Measurements from ENCODE around the gene PHOX2B. TPM values are rescaled to one million over a fixed set of nuclear protein-coding genes. Genes with fewer than 3 reads are reported as not detected.

The PHOX2B gene
- total and polyA plus RNA-seq, 2 of the 13 experiments (the other 11 are each of a cell fraction or from before 2014, with no cell fraction given), result not detected

DNA sequence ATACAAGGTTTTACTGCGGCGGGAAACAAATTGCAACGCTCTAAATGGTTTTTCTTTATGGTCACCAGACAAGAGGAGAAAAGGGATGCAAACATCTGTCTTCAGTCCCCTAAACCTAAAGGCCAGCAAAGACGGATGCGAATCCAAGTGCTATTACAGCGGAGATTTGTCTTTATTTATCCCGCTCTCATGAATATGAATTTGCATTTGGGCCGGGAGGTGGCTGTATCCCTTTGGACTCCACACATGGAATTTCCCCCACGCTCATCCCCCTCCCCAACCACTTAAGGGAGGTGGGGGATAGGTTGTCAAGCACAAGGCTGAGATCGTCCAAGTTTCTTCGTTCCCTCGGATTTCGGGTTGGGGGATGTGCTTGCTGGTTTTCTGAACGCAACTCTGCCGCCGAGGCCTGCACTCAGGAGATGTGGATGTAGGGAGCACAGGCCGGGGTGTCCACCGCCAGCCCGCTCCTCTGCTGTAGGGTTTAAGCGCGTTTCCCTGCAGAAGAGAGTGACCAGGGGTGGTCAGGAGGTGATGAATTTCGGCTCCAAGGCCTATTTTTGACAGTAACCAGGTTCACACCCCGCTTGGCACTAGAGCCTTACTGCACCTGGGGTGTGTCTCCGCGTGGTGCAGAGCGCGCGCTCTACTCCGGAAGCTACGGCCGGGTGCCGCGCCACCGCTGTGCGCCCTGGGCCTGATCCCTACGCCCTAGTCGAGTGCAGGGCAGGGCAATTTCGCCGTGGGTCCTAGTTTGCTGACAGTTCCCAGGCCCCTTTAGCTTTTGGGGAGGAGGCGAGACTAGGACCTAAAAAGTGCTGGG lies 2.3 kb upstream of the PHOX2B start:
- Histone ChIP-seq H4K20me1 (ENCODE audit: insufficient read depth, low read length) (no peaks in the 10 kb centered on the region), H3K27ac (ENCODE audit: extremely low read length, insufficient read depth, low read length) (no peak overlapping the region), H3K36me3 (replicated peaks in 1 of 2; ENCODE audit: control insufficient read depth in 1 of 2, insufficient read depth in 2 of 2, low read length in 2 of 2) (no peaks in the 10 kb centered on the region), H3K79me2 (ENCODE audit: insufficient read depth, low read length) (no peaks in the 10 kb centered on the region), H3K4me2 (ENCODE audit: low read depth, low read length) (no peak overlapping the region), H3K4me3 (replicated peaks in 1 of 3; ENCODE audit: insufficient read depth in 1 of 3, low read depth in 2 of 3, low read length in 3 of 3) (no peak overlapping the region), H3K9me3 (ENCODE audit: low read length) (no peaks in the 10 kb centered on the region), H3K9ac (ENCODE audit: insufficient read depth, low read depth, low read length) (no peak overlapping the region), H3K27me3 (ENCODE audit: control insufficient read depth in 1 of 2, insufficient read depth in 2 of 2, low read length in 2 of 2) (peaks cover 1 to 48% of the 10 kb centered on the region in 2 experiments; a peak in 4 of 5 replicates), H2AFZ (ENCODE audit: low read length) (no peak overlapping the region), H3K4me1 (ENCODE audit: insufficient read depth, low read length) (no peaks in the 10 kb centered on the region)
- in situ Hi-C loops (cut with HindIII; ENCODE audit: extremely low pct_ligation_motif_present, low pct_unique_long_range_greater_than_20kb) (no loop called here), intact Hi-C loops (cut with micrococcal nuclease; ENCODE audit: unreplicated experiment) (loop anchor here (1.0 kb wide), 1 partner anchor 58 kb away; no protein-coding TSS in a partner anchor)
- TF ChIP-seq ZNF235 (CRISPR knock-in tag; IDR thresholded peaks at IDR 0.05; ENCODE audit: borderline replicate concordance) (no peak), CC2D1A (CRISPR knock-in tag; IDR thresholded peaks at IDR 0.05) (no peak), AHR (CRISPR knock-in tag; IDR thresholded peaks at IDR 0.05) (no peak), RFX3 (CRISPR knock-in tag; IDR thresholded peaks at IDR 0.05) (no peak), SRF (IDR thresholded peaks at IDR 0.05; ENCODE audit: low read depth, low read length) (no peak), MED8 (CRISPR knock-in tag; IDR thresholded peaks at IDR 0.05; ENCODE audit: insufficient replicate concordance) (no peak), ZNF567 (CRISPR knock-in tag; IDR thresholded peaks at IDR 0.05; ENCODE audit: borderline replicate concordance) (no peak), ZNF33B (CRISPR knock-in tag; IDR thresholded peaks at IDR 0.05) (no peak), PHF21A (CRISPR knock-in tag; IDR thresholded peaks at IDR 0.05) (no peak), SETDB1 (CRISPR knock-in tag; IDR thresholded peaks at IDR 0.05; ENCODE audit: borderline replicate concordance) (no peak), SAFB2 (CRISPR knock-in tag; IDR thresholded peaks at IDR 0.05; ENCODE audit: borderline replicate concordance, low read depth) (no peak), ZNF230 (CRISPR knock-in tag; IDR thresholded peaks at IDR 0.05) (no peak), ZNF614 (CRISPR knock-in tag; IDR thresholded peaks at IDR 0.05; ENCODE audit: borderline replicate concordance) (no peak), ZNF891 (CRISPR knock-in tag; IDR thresholded peaks at IDR 0.05) (no peak), THYN1 (CRISPR knock-in tag; IDR thresholded peaks at IDR 0.05; ENCODE audit: borderline replicate concordance, low read depth) (no peak), BRD4 (CRISPR knock-in tag; IDR thresholded peaks at IDR 0.05) (no peak), REXO4 (CRISPR knock-in tag; IDR thresholded peaks at IDR 0.05; ENCODE audit: borderline replicate concordance) (no peak)
- TF ChIP-seq, protein P1, sequence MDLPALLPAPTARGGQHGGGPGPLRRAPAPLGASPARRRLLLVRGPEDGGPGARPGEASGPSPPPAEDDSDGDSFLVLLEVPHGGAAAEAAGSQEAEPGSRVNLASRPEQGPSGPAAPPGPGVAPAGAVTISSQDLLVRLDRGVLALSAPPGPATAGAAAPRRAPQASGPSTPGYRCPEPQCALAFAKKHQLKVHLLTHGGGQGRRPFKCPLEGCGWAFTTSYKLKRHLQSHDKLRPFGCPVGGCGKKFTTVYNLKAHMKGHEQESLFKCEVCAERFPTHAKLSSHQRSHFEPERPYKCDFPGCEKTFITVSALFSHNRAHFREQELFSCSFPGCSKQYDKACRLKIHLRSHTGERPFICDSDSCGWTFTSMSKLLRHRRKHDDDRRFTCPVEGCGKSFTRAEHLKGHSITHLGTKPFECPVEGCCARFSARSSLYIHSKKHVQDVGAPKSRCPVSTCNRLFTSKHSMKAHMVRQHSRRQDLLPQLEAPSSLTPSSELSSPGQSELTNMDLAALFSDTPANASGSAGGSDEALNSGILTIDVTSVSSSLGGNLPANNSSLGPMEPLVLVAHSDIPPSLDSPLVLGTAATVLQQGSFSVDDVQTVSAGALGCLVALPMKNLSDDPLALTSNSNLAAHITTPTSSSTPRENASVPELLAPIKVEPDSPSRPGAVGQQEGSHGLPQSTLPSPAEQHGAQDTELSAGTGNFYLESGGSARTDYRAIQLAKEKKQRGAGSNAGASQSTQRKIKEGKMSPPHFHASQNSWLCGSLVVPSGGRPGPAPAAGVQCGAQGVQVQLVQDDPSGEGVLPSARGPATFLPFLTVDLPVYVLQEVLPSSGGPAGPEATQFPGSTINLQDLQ (CRISPR knock-in tag; IDR thresholded peaks at IDR 0.05), result no peak
- TF ChIP-seq, protein P2, sequence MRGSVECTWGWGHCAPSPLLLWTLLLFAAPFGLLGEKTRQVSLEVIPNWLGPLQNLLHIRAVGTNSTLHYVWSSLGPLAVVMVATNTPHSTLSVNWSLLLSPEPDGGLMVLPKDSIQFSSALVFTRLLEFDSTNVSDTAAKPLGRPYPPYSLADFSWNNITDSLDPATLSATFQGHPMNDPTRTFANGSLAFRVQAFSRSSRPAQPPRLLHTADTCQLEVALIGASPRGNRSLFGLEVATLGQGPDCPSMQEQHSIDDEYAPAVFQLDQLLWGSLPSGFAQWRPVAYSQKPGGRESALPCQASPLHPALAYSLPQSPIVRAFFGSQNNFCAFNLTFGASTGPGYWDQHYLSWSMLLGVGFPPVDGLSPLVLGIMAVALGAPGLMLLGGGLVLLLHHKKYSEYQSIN (CRISPR knock-in tag; IDR thresholded peaks at IDR 0.05; ENCODE audit: borderline replicate concordance), result no peak
- TF ChIP-seq, protein P3, sequence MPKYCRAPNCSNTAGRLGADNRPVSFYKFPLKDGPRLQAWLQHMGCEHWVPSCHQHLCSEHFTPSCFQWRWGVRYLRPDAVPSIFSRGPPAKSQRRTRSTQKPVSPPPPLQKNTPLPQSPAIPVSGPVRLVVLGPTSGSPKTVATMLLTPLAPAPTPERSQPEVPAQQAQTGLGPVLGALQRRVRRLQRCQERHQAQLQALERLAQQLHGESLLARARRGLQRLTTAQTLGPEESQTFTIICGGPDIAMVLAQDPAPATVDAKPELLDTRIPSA (CRISPR knock-in tag; IDR thresholded peaks at IDR 0.05; ENCODE audit: borderline replicate concordance), result no peak
- no peak for DNase-seq (ENCODE audit: low spot score)
- BruUV-seq (replicated peaks), result no TSS peak
- FAIRE-seq, result no peak
- POLR2A ChIA-PET, result no interaction called here
- 59% methylated on average over 37 of the region's 40 CpGs for WGBS (ENCODE audit: low lambda C conversion rate)
- CTCF ChIA-PET (ENCODE audit: low intra/inter-chr PET ratio, low total read pairs), result no interaction called here
- peak; percentile 29; the same call in 1 of the 3 replicates for ATAC-seq

All from HepG2 (cell line).